ENCODE measurements around the gene IFNLR1. TPM values are rescaled to one million over a fixed set of nuclear protein-coding genes. Genes with fewer than 3 reads are reported as not detected.

The IFNLR1 gene
- total and polyA plus RNA-seq, 9 of the 15 experiments (the other 6 are each of a cell fraction or from before 2014, with no cell fraction given): not detected

DNA sequence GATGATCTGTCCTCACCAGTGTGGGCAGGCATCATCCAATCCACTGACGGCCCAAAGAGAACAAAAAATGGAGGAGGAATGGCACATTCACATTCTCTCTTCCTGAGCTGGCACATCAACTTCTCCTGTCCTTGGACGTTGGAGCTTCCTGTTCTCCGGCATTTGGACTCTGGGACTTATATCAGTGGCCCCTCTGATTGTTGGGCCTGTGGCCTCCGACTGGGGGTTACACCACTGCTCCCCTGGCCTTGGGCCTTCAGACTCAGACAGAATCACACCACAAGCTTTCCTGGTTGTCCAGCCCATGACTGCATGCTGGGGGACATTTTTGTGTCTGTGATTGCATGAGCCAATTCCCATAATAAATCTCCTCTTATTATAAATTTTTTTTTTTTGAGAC lies 20.1 kb downstream of the IFNLR1 start:
- intact Hi-C loops (cut with micrococcal nuclease) (no loop called here), in situ Hi-C loops (cut with MboI) (no loop called here)
- no peaks in the 10 kb centered on the region for H3K4me1 ChIP-seq (replicated peaks in 1 of 2; ENCODE audit: control insufficient read depth in 2 of 2, insufficient read depth in 2 of 2, low read length in 2 of 2)
- no peak overlapping the region for H3K4me3 ChIP-seq
- ChIA-PET POLR2A (interaction anchor here (0.6 kb wide), 1 partner anchor 17 kb away, joined by 3 read pairs; no protein-coding TSS in a partner anchor), CTCF (ENCODE audit: low intra/inter-chr PET ratio) (no interaction called here)
- no peaks in the 10 kb centered on the region for H3K79me2 ChIP-seq (ENCODE audit: control insufficient read depth, insufficient read depth, low read length)
- H4K20me1 ChIP-seq (replicated peaks; ENCODE audit: control insufficient read depth, insufficient read depth, low read length): peaks cover 7% of the 10 kb centered on the region; the same call in 1 of the 2 replicates
- H3K27ac ChIP-seq (ENCODE audit: extremely low read depth, low read depth, low read length): no peak overlapping the region
- peaks cover 42 to 69% of the 10 kb centered on the region in 2 experiments for H3K27me3 ChIP-seq (ENCODE audit: control insufficient read depth in 2 of 2, insufficient read depth in 2 of 2, low read length in 2 of 2)
- DNase-seq (ENCODE audit: extremely low read depth in 1 of 4, low spot score in 3 of 4) (no peak), ATAC-seq (no peak), FAIRE-seq (no peak)
- TF ChIP-seq ZNF274 (IDR thresholded peaks at IDR 0.05; ENCODE audit: borderline replicate concordance, low read depth, low read length) (no peak), RFX5 (IDR thresholded peaks at IDR 0.05; ENCODE audit: low read depth, low read length) (no peak), BCL6 (CRISPR knock-in tag; IDR thresholded peaks at IDR 0.05) (no peak), HNRNPL (IDR thresholded peaks at IDR 0.05; ENCODE audit: low read depth, low read length) (no peak), FOSL1 (tag; conservative IDR thresholded peaks at IDR 0.05) (no peak), TRIM24 (IDR thresholded peaks at IDR 0.05) (no peak)
- TF ChIP-seq, protein P1, sequence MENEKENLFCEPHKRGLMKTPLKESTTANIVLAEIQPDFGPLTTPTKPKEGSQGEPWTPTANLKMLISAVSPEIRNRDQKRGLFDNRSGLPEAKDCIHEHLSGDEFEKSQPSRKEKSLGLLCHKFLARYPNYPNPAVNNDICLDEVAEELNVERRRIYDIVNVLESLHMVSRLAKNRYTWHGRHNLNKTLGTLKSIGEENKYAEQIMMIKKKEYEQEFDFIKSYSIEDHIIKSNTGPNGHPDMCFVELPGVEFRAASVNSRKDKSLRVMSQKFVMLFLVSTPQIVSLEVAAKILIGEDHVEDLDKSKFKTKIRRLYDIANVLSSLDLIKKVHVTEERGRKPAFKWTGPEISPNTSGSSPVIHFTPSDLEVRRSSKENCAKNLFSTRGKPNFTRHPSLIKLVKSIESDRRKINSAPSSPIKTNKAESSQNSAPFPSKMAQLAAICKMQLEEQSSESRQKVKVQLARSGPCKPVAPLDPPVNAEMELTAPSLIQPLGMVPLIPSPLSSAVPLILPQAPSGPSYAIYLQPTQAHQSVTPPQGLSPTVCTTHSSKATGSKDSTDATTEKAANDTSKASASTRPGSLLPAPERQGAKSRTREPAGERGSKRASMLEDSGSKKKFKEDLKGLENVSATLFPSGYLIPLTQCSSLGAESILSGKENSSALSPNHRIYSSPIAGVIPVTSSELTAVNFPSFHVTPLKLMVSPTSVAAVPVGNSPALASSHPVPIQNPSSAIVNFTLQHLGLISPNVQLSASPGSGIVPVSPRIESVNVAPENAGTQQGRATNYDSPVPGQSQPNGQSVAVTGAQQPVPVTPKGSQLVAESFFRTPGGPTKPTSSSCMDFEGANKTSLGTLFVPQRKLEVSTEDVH (IDR thresholded peaks at IDR 0.05; ENCODE audit: low read depth, partially characterized antibody): no peak
- TF ChIP-seq, protein P2, sequence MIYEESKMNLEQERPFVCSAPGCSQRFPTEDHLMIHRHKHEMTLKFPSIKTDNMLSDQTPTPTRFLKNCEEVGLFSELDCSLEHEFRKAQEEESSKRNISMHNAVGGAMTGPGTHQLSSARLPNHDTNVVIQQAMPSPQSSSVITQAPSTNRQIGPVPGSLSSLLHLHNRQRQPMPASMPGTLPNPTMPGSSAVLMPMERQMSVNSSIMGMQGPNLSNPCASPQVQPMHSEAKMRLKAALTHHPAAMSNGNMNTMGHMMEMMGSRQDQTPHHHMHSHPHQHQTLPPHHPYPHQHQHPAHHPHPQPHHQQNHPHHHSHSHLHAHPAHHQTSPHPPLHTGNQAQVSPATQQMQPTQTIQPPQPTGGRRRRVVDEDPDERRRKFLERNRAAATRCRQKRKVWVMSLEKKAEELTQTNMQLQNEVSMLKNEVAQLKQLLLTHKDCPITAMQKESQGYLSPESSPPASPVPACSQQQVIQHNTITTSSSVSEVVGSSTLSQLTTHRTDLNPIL (CRISPR knock-in tag; IDR thresholded peaks at IDR 0.05): no peak
- TF ChIP-seq, protein P3, sequence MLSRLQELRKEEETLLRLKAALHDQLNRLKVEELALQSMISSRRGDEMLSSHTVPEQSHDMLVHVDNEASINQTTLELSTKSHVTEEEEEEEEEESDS (CRISPR knock-in tag; IDR thresholded peaks at IDR 0.05): no peak
- TF ChIP-seq, protein P4, sequence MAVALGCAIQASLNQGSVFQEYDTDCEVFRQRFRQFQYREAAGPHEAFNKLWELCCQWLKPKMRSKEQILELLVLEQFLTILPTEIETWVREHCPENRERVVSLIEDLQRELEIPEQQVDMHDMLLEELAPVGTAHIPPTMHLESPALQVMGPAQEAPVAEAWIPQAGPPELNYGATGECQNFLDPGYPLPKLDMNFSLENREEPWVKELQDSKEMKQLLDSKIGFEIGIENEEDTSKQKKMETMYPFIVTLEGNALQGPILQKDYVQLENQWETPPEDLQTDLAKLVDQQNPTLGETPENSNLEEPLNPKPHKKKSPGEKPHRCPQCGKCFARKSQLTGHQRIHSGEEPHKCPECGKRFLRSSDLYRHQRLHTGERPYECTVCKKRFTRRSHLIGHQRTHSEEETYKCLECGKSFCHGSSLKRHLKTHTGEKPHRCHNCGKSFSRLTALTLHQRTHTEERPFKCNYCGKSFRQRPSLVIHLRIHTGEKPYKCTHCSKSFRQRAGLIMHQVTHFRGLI (CRISPR knock-in tag; IDR thresholded peaks at IDR 0.05): no peak
- TF ChIP-seq, protein P5, sequence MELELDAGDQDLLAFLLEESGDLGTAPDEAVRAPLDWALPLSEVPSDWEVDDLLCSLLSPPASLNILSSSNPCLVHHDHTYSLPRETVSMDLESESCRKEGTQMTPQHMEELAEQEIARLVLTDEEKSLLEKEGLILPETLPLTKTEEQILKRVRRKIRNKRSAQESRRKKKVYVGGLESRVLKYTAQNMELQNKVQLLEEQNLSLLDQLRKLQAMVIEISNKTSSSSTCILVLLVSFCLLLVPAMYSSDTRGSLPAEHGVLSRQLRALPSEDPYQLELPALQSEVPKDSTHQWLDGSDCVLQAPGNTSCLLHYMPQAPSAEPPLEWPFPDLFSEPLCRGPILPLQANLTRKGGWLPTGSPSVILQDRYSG (tag; conservative IDR thresholded peaks at IDR 0.05; ENCODE audit: low read depth): no peak
- WGBS (ENCODE audit: insufficient coverage, low coverage, missing lambda C conversion rate): 2% methylated on average over 4 of the region's 4 CpGs
- no peak overlapping the region for H3K4me2 ChIP-seq (ENCODE audit: insufficient read depth, low read length)
- no peaks in the 10 kb centered on the region for H3K9me1 ChIP-seq (ENCODE audit: control insufficient read depth, insufficient read depth, low read length)
- H3K36me3 ChIP-seq (ENCODE audit: control insufficient read depth, insufficient read depth, low read length): no peaks in the 10 kb centered on the region
- no peaks in the 10 kb centered on the region for H3K9me3 ChIP-seq (replicated peaks; ENCODE audit: control insufficient read depth, insufficient read depth, low read depth, low read length)
- no peak overlapping the region for H3K9ac ChIP-seq (ENCODE audit: insufficient read depth in 1 of 2, low read depth in 2 of 2, low read length in 2 of 2)
- BruUV-seq (replicated peaks): no TSS peak
- H2AFZ ChIP-seq (ENCODE audit: low read depth, low read length): no peak overlapping the region

All from K562 (cell line).